GM18502 (cell line): ENCODE results near the gene CD8A.
"Not testable (repeated sequence)": the region's sequence is repeated elsewhere in the genome, so short reads cannot be mapped to it uniquely, and the experiment has no call there.

Experiments
- ATAC-seq: cut with Tn5 transposase; IDR thresholded peaks from one replicate; pipeline ENCODE4 v1.9.1; 2021; ENCODE audit warnings: mild to moderate bottlenecking; ENCODE audit not compliant: unreplicated experiment, poor library complexity

The CD8A gene

GRCh38 chr2:86790676-86791572 is at the start of gene CD8A:
TSS of gene CD8A (minus strand) at chr2:86790913. CDS start at chr2:86790825, 88 bp downstream.
- no peak for ATAC-seq

- not testable (repeated sequence) for ATAC-seq
Measured at GRCh38 chr2:86839871-86840548, 49.3 kb upstream of the CD8A start.

DNA sequence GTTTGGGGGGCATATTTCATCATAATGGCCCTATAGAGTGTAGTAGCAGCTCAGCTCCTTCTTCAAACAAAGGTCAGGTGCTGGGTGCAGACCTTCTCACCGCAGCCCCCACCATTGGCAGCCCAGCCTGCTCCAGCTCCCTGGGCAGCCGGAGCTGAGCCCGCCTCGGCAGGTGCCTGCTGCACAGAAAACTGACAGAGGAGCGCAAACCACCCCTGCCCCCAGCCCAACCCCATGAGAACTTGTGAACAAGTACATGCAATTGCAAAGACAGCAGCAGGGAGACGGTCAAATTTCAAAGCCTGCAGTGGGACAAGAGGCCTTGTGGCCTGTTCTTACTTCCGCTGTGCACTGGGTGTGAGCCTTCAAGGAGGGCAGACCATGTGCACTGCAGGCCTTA is 48.7 kb upstream of the CD8A start:
- not testable (repeated sequence) for ATAC-seq

DNA sequence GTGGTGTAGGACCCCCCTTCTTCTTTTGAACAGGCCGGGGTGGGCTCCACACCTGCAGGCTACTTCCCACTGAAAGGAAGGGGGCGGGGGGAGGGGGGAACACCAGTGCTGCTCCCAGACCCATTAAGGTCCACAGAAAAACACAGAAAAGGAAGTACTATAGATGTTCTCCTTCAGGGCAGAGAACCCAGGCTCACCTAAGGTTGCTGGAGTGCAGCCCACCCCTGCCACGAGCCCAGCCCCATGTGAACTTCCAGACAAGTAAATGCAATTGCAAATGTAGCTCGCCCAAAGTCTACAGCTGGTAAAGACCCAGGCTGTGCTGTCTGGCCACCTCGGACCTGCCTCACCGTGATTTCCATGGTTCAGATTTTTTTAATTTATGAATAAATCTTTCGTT is 47.0 kb upstream of the CD8A start:
- ATAC-seq = not testable (repeated sequence)

GRCh38 chr2:86836915-86837695 is 46.4 kb upstream of the CD8A start:
- ATAC-seq = not testable (repeated sequence)

GRCh38 chr2:86835548-86835889 is 44.8 kb upstream of the CD8A start:
- not testable (repeated sequence) for ATAC-seq

DNA sequence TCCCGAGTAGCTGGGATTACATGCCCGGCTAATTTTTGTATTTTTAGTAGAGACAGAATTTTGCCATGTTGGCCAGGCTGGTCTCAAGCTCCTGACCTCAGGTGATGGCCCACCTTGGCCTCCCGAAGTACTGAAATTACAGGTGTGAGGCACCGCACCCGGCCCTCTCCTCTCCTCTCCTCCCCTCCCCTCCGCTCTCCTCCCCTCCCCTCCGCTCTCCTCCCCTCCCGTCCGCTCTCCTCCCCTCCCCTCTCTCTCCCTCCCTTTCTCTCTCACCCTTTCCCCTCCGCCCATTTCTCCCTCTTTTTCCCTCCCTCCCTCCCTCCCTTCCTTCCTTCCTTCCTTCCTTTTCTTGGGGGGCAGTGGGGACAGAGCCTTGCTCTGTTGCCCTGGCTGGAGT is 42.6 kb upstream of the CD8A start:
- ATAC-seq = no peak

DNA sequence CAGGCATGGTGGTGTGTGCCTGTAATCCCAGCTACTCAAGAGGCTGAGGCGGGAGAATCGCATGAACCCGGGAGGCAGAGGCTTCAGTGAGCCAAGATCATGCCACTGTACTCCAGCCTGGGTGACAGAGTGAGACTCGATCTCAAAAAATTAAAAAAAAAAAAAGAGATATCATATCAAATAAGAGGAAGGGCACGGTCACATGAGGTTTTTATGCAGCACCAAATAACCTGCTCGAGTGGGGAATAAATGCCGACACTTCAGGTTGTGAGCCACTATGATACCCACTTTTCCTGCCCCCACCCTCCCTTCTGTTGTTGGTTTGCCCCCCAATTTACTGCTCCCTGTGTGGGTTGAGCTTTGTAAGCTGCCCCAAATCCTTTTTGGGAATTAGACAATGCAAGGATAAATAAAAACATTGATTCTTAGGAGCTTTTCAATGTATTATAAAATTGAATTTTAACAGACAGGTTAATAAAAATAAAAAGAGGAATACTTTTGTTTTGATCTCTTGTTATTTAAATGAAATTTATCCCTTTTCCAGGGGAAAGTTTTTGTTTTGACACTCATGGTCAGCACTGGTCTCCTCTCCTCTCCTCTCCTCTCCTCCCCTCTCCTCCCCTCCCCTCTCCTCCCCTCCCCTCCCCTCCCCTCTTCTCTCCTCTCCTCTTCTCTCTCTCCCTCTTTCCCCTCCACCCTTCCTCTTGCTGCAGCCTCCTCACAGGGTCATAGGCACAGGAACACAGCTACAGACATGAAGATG is 41.8 kb upstream of the CD8A start:
- ATAC-seq = no peak

DNA sequence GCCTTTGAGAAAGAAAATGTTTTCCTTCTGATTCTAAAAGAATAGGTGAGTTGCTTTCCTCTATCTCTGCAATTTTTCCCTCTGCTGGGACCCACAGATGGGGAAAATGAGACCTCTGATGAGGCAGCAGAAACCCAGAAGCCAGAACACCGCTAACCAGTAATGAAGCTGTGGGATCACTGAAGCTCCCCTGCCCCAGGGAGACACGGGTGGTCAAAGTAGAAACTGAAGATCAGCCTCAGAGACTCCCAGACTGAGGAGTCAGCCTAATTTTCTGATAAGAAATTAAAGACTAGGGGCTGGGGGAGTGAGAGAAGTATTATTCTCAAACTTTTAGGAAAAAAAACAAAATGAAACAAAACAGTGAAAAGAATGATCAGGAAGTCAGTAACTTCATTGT is 40.8 kb upstream of the CD8A start:
- ATAC-seq = no peak

DNA sequence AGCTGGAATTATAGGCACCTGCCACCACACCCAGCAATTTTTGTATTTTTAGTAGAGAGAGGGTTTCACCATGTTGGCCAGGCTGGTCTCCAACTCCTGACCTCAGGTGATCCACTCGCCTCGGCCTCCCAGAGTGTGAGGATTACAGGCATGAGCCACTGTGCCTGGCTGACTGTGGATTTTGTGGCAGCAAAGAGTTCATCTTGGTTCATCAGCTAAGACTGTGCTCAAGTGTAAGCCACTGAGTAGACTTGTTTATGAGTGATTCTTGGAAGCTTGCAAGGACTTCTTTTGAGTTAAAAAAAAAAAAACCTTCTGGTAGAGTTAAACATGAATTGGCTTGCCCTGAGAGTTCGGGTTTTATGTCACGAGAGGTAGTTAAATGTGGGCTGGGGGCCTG is 36.2 kb upstream of the CD8A start:
- no peak for ATAC-seq

GRCh38 chr2:86825693-86826381 is 35.1 kb upstream of the CD8A start:
- no peak for ATAC-seq

DNA sequence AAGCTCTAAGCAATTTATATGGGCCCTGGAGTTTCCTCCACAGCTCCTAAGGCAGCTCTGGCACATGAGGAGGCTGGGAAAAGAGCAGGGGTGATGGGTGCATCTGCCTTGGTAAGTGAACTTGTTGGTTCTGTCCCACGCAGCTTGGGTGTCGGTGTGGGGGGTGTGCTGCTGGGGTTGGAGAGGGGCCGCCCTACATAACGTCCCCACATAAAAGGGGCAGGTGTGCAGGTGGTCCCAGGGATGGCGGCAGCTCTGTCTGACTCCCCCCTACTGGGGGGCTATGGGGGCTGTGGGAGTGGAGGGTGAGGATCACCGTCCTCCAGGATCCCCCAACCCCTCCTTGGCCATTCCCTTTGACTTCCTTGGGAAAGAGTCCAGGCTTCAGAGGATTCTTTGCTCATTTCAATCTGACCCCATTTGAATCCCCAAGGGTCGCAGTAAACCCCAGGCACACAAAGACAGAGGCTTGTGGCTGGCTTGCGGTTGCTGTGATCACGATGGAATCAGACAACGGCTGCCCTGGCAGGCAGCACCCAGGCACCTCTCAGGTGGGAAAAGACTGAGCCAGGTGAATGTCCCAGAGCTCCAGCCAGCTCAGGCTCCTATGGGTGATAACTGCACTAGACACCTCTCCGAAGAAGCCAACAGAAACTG is 34.5 kb upstream of the CD8A start:
- no peak for ATAC-seq

DNA sequence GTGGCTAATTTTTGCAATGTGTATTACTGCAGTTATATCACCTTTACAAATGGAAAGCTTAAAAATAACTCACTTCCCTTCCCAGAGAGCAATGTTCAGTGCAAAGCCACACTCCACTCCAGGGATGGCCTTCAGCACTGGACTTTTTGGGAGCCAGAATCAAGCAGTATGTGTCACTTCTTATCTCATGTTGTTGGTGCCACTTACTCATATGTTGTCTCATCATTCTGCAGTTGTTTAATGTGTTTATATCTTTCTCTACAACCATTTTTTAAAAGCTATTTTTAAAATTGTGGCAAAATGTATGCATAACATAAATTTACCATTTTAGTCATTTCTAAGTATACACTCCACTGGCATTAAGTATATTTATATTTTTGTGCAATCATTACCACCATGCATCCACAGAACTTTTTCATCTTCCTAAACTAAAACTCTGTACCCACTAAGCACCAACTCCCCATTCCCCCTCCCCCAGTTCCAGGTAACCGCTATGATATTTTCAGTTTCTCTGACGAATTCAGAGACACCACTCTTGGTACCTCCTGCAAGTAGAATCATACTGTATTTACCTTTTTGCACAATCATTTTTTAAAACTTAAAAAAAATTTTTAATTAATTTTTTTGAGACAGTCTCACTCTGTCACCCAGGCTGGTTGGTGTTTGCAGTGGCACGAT is 32.1 kb upstream of the CD8A start:
- no peak for ATAC-seq

DNA sequence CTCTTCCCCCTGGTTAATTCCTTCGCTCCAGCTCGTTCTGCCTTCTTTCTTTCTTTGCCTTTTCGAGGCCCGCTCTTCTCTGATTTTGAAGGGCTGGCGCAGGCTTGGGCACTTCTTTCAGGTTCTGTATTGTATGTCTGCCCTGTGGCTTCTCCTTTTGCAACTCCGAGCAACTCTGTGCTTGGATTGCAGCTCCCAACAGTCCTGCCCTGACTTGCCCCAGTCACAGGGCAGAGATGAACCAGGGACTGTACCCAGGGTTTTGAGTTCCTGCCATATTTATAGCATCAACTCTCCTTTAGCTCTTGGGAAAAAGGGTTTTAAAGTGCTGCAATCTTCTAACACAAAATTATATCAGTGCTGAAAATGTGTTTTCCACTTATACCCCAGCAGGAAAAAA is 31.1 kb upstream of the CD8A start:
- ATAC-seq = no peak

DNA sequence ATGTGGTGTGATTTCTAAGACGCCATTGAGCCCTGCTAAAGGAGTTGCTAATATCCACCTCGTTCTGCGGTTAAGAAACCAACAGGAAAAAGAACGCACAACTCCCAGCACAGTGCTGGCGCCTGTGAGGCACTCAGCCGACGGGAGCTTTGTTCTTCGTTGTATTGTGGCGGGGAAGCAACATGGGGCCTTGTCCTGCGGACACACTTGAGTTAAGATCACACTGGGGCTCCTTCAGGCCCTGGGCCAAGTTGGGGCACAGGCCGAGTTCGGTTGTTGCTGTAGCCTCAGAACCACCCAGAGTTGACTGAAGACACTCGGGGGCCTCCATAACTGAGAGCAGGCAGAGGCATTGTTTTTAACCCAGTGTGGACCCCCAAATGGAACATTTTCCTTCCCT is 30.6 kb upstream of the CD8A start:
- ATAC-seq = no peak

GRCh38 chr2:86818957-86819356 is 28.2 kb upstream of the CD8A start:
- no peak for ATAC-seq

DNA sequence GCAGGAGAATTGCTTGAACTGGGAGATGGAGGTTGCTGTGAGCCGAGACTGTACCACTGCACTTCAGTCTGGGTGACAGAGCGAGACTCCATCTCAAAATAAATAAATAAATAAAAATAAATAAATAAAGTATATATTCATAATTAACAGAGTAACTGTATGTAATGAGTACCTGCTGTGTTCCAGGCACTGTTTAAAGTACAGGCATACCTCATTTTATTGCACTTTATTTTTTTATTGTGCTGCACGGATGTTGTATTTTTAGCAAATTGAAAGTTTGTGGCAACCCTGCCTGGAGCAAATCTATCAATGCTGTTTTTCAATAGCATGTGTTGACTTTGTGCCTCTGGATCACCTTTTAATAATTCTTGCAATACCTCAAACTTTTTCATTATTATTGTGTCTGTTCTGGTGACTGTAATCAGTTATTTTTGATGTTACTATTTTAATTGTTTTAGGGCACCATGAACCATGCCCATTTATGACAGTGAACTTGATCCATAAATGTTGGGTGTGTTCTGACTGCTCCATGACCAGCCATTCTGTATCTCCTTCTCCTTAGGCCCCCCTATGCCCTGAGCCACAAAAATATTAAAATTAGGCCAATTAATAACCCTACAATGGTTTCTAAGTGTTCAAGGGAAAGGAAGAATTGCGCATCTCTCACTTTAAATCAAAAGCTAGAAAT is 27.5 kb upstream of the CD8A start:
- ATAC-seq = no peak

DNA sequence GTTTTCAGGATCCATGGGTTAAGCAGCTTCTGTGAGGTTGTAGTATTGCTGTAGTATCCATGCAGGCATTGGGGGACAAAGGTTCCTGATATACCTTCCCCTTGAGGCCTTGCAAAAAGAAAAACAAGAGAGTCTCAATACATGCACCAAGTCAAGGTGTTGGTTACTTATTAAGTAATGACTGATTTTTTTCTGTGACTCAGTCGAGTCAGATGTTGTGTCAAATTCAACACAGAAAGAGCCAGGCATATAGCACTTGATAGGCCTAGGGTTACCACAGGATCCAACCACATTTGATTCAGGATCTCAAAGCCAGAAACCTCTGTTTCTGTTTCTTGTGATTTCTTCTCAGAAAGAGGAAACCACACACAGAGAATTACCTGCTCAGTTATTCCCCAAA is 24.9 kb upstream of the CD8A start:
- no peak for ATAC-seq
